ENCODE measurements around the gene CLCN6.

CLCN6 gene

DNA sequence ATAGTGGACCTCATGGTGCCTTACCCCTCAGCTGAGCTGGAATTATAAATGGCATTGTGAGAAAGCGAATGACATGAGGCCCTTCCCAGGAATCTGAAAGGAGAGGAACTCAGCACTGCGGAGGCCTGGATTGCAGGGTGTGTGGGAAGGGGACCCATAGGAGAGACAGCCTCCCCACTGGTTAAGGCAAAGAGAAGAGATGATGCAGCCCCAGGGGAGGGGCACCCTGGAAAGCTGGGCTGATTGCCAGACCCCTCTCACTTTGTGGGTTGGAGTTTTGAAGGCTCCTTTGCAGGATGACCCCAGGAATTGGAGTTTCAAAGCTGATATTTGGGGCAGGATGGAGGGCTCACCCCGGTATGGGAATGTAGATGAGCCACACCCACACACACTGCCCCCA, 50.7 kb downstream of the CLCN6 start:
- FAIRE-seq: no peak

DNA sequence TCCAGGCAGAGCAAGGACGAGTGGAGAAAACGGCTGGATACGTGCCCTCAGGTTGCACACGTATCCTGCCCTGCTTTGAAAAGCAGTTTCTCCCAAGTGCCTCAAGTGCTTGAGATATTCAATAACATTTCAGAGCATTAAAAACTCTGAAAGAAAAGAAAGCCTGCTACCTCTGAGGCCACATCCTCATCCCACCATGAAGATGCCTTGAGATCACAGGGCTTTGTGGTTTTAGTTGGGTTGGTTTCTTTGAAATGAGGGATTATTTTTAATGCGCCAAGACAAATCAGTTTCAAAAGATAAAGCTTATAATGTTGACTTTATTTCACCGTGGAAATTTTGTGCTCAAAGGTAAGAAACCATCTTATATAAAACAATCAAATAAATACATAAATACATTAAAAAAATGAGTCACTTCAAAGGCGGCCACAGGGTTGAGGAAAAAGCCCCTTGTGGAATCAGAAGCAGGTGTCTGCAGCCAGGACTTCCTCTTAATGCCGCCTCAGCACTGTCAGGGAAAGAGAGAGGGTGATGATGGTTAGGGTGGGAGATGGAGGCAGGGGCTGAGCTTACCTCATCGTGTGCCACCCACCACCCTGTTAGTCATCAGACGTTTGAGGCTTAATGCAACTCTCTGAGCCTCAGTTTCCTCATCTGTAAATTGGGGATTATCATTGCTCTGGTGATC, 51.3 kb downstream of the CLCN6 start:
- no peak for FAIRE-seq

- no peak for FAIRE-seq
These were observed 52.2 kb downstream of the CLCN6 start for GRCh38 chr1:11858158-11858557.

DNA sequence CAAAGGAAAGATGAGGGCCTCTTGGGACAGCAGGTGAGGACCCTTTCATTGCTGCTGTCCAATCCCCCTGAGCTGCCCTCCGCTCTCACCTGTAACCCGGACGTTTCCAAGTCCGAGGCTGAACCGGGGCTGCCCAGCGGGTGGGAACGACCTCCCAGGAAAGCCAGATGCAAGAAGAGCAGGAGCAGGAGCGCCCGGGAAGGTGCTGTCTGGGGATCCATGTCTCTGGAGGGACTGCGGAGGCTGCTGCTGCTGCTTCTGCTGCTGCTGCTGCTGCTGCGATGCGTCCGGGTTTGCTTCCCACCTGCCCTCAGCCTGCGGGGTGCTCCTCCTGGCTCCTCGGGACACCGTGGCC, 52.6 kb downstream of the CLCN6 start, which contains the start of gene NPPB:
TSS of gene NPPB (minus strand) at position 333 of the 355 bp plus-strand sequence. CDS start at position 221, 112 bp downstream.
- FAIRE-seq: no peak

DNA sequence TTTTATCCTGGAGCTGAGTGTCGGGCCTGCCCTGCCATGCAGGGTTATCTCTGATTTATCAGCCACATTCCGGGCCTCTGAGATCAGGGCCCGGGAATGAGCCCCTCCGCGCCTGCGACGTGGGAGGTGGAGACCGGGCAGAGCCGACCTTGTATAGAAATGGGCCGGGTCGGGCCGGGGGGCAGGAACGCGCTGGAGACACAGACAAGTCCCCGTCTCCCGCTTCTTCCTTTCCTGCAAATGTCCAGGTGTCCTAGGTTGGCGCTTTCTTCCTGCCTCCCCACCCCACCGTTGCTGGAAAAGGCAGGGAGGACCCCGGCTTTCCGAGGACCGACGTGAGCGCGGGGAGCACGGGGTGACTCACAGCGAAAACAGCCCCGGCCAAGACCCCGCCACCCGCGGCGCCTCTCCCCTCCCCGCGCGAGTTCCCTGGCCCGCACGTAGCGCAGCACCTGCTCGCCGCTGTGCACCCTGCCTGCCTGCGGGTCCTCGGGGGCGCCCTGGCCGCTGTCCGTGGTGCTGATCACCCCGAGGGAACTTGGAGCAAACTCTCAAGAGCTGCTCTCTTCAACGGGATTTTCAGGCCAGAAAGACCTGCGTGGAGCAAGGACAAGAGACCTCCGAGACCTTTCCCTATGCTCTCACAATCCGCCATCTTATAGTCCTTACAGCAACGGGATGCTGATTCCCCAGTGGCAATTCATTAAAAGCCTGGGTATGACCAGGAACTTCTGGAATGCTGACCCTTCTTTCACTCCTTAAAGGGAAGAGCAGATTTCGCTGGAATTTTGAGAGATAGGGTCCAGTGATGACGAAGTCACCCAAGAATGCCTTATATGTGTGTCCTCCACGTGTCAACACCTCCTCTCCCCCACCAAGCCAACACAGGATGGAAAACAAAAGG, 53.2 kb downstream of the CLCN6 start:
- no peak for FAIRE-seq

- no peak for FAIRE-seq
These were observed 54.1 kb downstream of the CLCN6 start for GRCh38 chr1:11860083-11860482.

DNA sequence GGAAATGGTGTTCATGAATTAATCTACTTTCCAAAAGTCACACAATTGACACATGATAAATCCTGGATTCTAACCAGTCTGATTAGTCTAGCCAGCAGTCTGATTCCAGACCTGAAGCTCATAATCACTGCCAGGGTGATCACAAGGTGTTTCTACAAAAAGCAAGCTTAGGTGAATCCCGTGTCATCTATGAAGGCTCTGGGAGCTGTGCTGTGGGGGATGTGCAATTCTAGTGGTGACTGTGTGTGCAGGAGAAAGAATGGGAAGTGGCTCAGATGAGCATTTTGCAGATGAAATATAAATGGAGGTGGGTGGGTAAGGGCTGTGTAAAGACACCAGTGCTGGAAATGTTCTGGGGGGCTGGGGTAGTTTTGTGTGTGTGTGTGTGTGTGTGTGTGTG, 54.6 kb downstream of the CLCN6 start:
- FAIRE-seq: no peak

- no peak for FAIRE-seq
These were observed 56.9 kb downstream of the CLCN6 start for GRCh38 chr1:11862890-11863289.

DNA sequence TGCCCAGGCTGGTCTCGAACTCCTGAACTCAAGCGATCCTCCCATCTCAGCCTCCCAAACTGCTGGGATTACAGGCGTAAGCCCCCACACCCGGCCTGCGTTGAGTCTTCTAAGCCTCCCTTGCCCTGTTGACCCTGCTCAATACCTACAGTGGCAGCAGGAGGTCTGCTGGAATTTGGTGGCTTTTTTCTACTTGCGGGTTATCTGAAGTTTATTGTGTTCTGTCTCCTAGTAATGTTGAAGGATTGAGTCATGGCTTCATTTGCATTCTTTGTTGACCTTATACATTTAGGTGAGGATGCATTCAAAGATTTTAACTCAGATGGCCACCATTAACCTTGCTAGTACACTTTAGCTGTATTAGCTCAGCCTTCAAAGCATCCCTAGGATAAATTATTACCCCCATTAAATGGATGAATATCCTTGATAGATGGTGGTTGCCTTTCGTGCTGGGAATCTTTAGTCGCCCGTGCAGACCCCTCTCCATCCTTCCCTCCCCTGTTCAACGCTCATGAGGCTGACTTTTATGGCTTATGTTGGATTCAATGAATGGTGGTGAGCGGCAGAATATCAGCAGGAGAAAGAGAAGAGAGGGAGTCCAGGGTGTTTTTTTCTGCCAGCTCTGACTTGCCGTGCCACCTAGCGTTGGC, 62.5 kb downstream of the CLCN6 start:
- no peak for FAIRE-seq

DNA sequence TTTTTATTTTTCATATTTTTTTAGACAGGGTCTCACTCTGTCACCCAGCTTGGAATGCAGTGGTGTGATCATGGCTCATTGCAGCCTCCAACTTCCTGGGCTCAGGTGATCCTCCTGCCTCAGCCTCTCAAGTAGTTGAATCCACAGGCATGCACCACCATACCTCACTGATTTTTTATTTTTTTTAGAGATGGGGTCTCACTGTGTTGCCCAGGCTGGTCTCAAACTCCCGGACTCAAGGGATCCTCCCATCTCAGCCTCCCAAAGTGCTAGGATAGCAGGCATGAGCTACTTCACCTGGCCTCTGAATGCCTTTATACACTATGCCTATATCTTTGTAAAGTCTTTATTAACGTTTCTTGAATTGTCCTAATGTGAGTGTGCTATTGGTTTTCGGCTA, 63.1 kb downstream of the CLCN6 start:
- FAIRE-seq: no peak

GRCh38 chr1:11869650-11870207, 63.7 kb downstream of the CLCN6 start:
- no peak for FAIRE-seq

DNA sequence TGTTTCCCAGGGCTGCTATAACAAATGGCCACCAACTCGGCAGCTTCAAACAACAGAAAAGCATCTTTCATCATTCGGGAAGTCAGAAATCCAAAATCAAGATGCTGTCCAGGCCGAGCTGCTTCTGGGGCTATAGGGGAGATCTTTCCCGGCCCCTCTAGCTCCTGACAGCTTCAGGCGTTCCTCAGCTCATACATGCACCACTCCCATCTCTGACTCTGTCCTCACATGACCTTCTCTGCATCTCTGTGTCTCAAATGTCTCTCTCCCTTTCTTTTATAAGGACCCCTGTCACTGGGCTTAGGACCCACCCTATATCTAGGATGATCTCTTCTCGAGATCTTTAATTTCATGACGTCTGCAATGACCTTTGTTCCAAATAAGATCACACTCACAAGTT, 66.6 kb downstream of the CLCN6 start:
- no peak for FAIRE-seq

- no peak for FAIRE-seq
These were observed 67.6 kb downstream of the CLCN6 start for GRCh38 chr1:11873395-11874257.

GRCh38 chr1:11874258-11874562, 68.2 kb downstream of the CLCN6 start:
- FAIRE-seq: no peak

- no peak for FAIRE-seq
These were observed 68.6 kb downstream of the CLCN6 start for GRCh38 chr1:11874624-11875023.

DNA sequence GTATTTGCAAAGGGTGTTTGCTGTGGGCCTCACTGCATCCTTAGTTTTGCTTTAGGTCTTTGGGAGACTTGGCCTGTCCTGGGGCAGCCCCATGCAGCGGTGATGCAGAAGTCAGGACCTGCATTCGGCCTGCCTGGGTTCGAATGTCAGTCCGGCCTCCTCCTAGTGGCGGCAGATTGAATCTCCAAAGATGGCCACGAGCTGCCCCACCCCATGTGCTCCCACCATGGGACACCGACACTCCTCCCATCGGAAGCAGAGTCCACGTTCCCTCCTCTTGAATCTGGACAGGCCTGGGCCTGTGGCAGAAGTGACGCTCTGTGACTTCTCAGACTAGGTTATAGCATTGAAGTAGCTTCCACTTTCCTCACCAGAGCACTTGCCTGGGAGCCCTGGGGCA, 69.1 kb downstream of the CLCN6 start:
- FAIRE-seq: no peak

GRCh38 chr1:11877074-11877473, 71.1 kb downstream of the CLCN6 start:
- FAIRE-seq: no peak

GRCh38 chr1:11878081-11878890, 72.3 kb downstream of the CLCN6 start:
- FAIRE-seq: no peak

GRCh38 chr1:11878891-11879190, 72.8 kb downstream of the CLCN6 start:
- no peak for FAIRE-seq

DNA sequence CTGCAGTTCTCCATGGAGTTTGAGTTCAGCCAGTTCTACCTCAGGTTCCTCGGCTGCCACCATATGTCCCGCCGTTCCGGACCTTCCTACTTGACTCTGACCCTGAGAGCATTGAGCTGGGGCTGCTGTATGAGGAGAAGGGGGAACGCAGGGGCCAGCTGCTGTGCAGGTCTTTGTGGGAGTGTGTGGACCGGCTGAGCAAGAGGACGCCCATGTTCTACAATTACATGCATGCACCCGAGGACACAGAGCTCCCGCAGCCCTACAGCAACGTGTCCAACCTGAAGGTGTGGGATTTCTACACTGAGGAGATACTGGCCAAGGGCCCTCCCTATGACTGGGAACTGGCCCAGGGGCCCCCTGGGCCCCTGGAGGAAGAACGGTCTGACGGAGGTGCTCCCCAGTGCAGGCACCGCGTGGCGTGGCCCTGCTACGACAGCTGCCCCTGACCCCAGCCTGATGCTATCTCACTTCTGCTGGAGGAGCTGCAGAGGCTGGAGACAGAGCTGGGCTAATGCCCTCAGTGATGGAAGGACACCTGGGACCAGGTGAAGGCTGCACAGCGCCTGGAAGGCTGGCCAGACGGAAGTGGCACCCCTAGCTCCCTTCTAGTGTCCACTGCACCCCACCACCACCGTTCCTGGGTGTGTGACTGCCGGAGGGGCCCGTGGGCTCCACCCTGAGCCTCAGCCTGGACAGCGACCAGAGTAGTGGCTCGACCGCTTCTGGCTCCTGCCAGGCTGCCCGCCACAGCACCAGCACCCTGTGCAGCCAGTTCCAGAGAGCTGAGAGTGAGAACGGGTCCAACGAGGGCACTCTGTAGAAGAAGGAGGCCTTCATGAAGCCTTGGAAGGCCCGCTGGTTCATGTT, 73.6 kb downstream of the CLCN6 start:
- no peak for FAIRE-seq

DNA sequence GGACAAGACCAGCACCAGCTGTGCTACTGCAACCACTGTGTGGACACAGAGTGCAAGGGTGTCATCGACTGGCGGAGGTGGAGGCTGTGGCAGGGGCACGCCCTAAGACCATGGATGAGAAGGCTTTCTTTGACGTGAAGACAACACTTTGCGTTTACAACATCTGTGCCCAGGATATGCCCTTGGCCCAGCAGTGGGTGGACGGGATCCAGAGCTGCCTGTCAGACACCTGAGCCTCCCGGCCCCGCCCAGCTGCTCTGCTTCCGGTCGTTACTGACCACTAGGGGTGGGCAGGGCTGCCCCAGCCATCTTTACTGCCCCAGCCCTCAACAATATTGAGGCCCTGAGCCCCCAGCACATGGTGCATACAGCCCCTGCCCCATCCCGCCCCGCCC, 74.2 kb downstream of the CLCN6 start:
- FAIRE-seq: no peak
